HS-27A (cell line): Measurements from ENCODE around the gene MVK.

Source experiments
- DNase-seq: peaks from one replicate; pipeline ENCODE4 v3.0.0-alpha.2; 2012; ENCODE audit warnings: low read depth, missing footprints

Gene MVK

GRCh38 chr12:109635717-109636116, 62.1 kb downstream of the MVK start:
- no peak for DNase-seq

GRCh38 chr12:109637348-109637747, 63.8 kb downstream of the MVK start:
- DNase-seq: no peak

GRCh38 chr12:109637996-109638395, 64.4 kb downstream of the MVK start:
- no peak for DNase-seq

- DNase-seq: no peak
These were observed 65.1 kb downstream of the MVK start for GRCh38 chr12:109638735-109639134.

- DNase-seq: no peak
These were observed 65.7 kb downstream of the MVK start for GRCh38 chr12:109639151-109639872.

- DNase-seq: no peak
These were observed 67.4 kb downstream of the MVK start for GRCh38 chr12:109640961-109641360.

- DNase-seq: no peak
These were observed 67.8 kb downstream of the MVK start for GRCh38 chr12:109641422-109641821.

GRCh38 chr12:109642506-109643132, 69.0 kb downstream of the MVK start:
- no peak for DNase-seq

- no peak for DNase-seq
These were observed 71.6 kb downstream of the MVK start for GRCh38 chr12:109645194-109645593.

GRCh38 chr12:109645708-109646107, 72.1 kb downstream of the MVK start:
- no peak for DNase-seq
